Measurements from ENCODE around the gene MRPS21. TPM values are rescaled to one million over a fixed set of nuclear protein-coding genes. Genes with fewer than 3 reads are reported as not detected.
A peak's percentile ranks its signal among the peaks of the same experiment; 100 is the strongest.

MRPS21 gene
- total and polyA plus RNA-seq, 2 of the 8 experiments (the other 6 are each of a cell fraction or from before 2014, with no cell fraction given) = 81.9 to 99.8 TPM

- H3K9ac ChIP-seq (replicated peaks in 1 of 4; ENCODE audit: extremely low read depth in 1 of 4, low read depth in 3 of 4, low read length in 3 of 4) = no peak overlapping the region
- H3K4me1 ChIP-seq (replicated peaks in 1 of 4; ENCODE audit: control insufficient read depth in 3 of 4, insufficient read depth in 4 of 4, low read length in 3 of 4) = no peaks in the 10 kb centered on the region
- H3K56ac ChIP-seq (replicated peaks; ENCODE audit: insufficient read length, low read depth, low read length) = no peak overlapping the region
- H2AFZ ChIP-seq (ENCODE audit: low read length) = no peak overlapping the region
- H2AK5ac ChIP-seq (ENCODE audit: low read depth, low read length) = no peak overlapping the region
- no peak overlapping the region for H3K27ac ChIP-seq (ENCODE audit: low read depth, low read length)
- CTCF ChIA-PET (ENCODE audit: partially characterized antibody) = no interaction called here
- peaks cover 14 to 50% (median 37%) of the 10 kb centered on the region in 4 experiments; a peak in 7 of 8 replicates for H3K36me3 ChIP-seq (ENCODE audit: control insufficient read depth in 2 of 4, insufficient read depth in 4 of 4, low read length in 3 of 4)
- WGBS, 2 experiments (ENCODE audit: extremely low coverage in 1 of 2, insufficient coverage in 1 of 2, insufficient read length in 1 of 2, insufficient replicate concordance in 2 of 2, low coverage in 1 of 2, low lambda C conversion rate in 2 of 2, missing lambda C conversion rate in 1 of 2) = 92% methylated on average over 4 of the region's 4 CpGs; no CpG with 5 or more reads in 1 of the 2 experiments
- no peak for FAIRE-seq
- no peak overlapping the region for H2BK5ac ChIP-seq (ENCODE audit: low read depth, low read length)
- no peaks in the 10 kb centered on the region for H3K79me2 ChIP-seq (ENCODE audit: control insufficient read depth in 1 of 2, insufficient read depth in 2 of 2, low read length in 2 of 2)
- no peak overlapping the region for H3K23ac ChIP-seq (ENCODE audit: insufficient read length)
- H3K4me2 ChIP-seq (ENCODE audit: insufficient read depth in 1 of 2, low read depth in 2 of 2, low read length in 2 of 2) = no peak overlapping the region
- H4K20me1 ChIP-seq (replicated peaks in 1 of 2; ENCODE audit: control insufficient read depth in 1 of 2, insufficient read depth in 2 of 2, low read length in 2 of 2) = peaks cover 0 to 2% of the 10 kb centered on the region in 2 experiments
- no peak overlapping the region for H4K8ac ChIP-seq (ENCODE audit: extremely low read depth, insufficient read depth, low read length)
- H3K79me1 ChIP-seq (ENCODE audit: low read depth, low read length) = no peaks in the 10 kb centered on the region
- DNase-seq (ENCODE audit: low read depth in 1 of 2, low spot score in 2 of 2) = peak in 1 of 2 experiments; percentile 4
- no peak overlapping the region for H2BK12ac ChIP-seq (ENCODE audit: low read depth, low read length)
- H3K14ac ChIP-seq (ENCODE audit: insufficient read length) = no peak overlapping the region
- no peak overlapping the region for H2BK15ac ChIP-seq (ENCODE audit: low read length)
- no peak overlapping the region for H2BK20ac ChIP-seq (ENCODE audit: low read length)
- H3K27me3 ChIP-seq (replicated peaks in 1 of 4; ENCODE audit: control insufficient read depth in 3 of 4, extremely low read depth in 1 of 4, insufficient read depth in 3 of 4, low read length in 3 of 4) = no peaks in the 10 kb centered on the region
- no peak overlapping the region for H4K91ac ChIP-seq (replicated peaks; ENCODE audit: insufficient read length, low read length)
- H3K9me3 ChIP-seq (ENCODE audit: insufficient read depth in 2 of 2, low read depth in 1 of 2, low read length in 1 of 2) = no peaks in the 10 kb centered on the region
- H3K4ac ChIP-seq (replicated peaks; ENCODE audit: insufficient read length, low read depth, low read length) = no peak overlapping the region
- H4K5ac ChIP-seq (ENCODE audit: insufficient read length, low read depth, low read length) = no peak overlapping the region
- no peaks in the 10 kb centered on the region for H3K23me2 ChIP-seq (ENCODE audit: low read depth, low read length)
- TF ChIP-seq CTCF (IDR thresholded peaks at IDR 0.05; ENCODE audit: control extremely low read depth in 1 of 3, insufficient read depth in 1 of 3, low read depth in 1 of 3, low read length in 3 of 3) (no peak), EP300 (IDR thresholded peaks at IDR 0.05; ENCODE audit: borderline replicate concordance in 1 of 2, low read depth in 2 of 2, low read length in 2 of 2) (no peak), HDAC2 (IDR thresholded peaks at IDR 0.05; ENCODE audit: borderline replicate concordance in 1 of 2, low read depth in 2 of 2, low read length in 2 of 2) (no peak), FOSL1 (IDR thresholded peaks at IDR 0.05; ENCODE audit: insufficient read depth, low read depth, low read length) (no peak), SIRT6 (IDR thresholded peaks at IDR 0.05; ENCODE audit: low read length) (no peak), MAFK (IDR thresholded peaks at IDR 0.05; ENCODE audit: low read depth, low read length) (no peak)
- no peak overlapping the region for H3K4me3 ChIP-seq (ENCODE audit: extremely low read depth in 1 of 4, insufficient read depth in 2 of 4, low read depth in 3 of 4, low read length in 4 of 4)
- no peak overlapping the region for H2BK120ac ChIP-seq (replicated peaks; ENCODE audit: low read depth, low read length)
- POLR2A ChIA-PET (ENCODE audit: partially characterized antibody) = interaction anchor here (1.6 kb wide), 1 partner anchor 12 kb away, joined by 5 read pairs; no protein-coding TSS in a partner anchor
- no peak overlapping the region for H3K18ac ChIP-seq (ENCODE audit: extremely low read depth, low read length)
Measured at GRCh38 chr1:150352866-150353265, 59.2 kb downstream of the MRPS21 start.

Measured in H1 (cell line).